Measurements from ENCODE around the gene PARD3. TPM values are rescaled to one million over a fixed set of nuclear protein-coding genes. Genes with fewer than 3 reads are reported as not detected.

Gene PARD3
- total RNA-seq, 2 donors from 2014 or later: 41.7 to 48.8 TPM

- TF ChIP-seq CTCF (IDR thresholded peaks at IDR 0.05): no peak
Observed at GRCh38 chr10:34228066-34228465, 587.0 kb downstream of the PARD3 start.

GRCh38 chr10:34224639-34225038 is 590.5 kb downstream of the PARD3 start:
- no peaks in the 10 kb centered on the region for H3K9me3 ChIP-seq
- intact Hi-C loops (cut with DNase I): no loop called here
- no peak overlapping the region for H3K9ac ChIP-seq (ENCODE audit: low read depth in 2 of 2, low read length in 2 of 2)
- no peak for TF ChIP-seq CTCF (IDR thresholded peaks at IDR 0.05)
- no peak overlapping the region for H3K4me3 ChIP-seq
- H3K36me3 ChIP-seq: no peaks in the 10 kb centered on the region
- H3K27me3 ChIP-seq: no peaks in the 10 kb centered on the region
- DNase-seq: no peak
- no peaks in the 10 kb centered on the region for H3K4me1 ChIP-seq
- H3K27ac ChIP-seq: no peak overlapping the region

More at GRCh38 chr10:34228066-34228465, 587.0 kb downstream of the PARD3 start:
- Histone ChIP-seq H3K4me1 (no peaks in the 10 kb centered on the region), H3K4me3 (no peak overlapping the region), H3K27me3 (no peaks in the 10 kb centered on the region), H3K36me3 (no peaks in the 10 kb centered on the region), H3K9ac (ENCODE audit: low read depth in 2 of 2, low read length in 2 of 2) (no peak overlapping the region), H3K27ac (no peak overlapping the region), H3K9me3 (no peaks in the 10 kb centered on the region)
- DNase-seq: no peak
- intact Hi-C loops (cut with DNase I): no loop called here

- H3K36me3 ChIP-seq: no peaks in the 10 kb centered on the region
- H3K4me1 ChIP-seq: no peaks in the 10 kb centered on the region
- no peak for DNase-seq
- H3K27me3 ChIP-seq: no peaks in the 10 kb centered on the region
- no peak overlapping the region for H3K4me3 ChIP-seq
- intact Hi-C loops (cut with DNase I): no loop called here
- no peak overlapping the region for H3K27ac ChIP-seq
- no peak for TF ChIP-seq CTCF (IDR thresholded peaks at IDR 0.05)
- no peaks in the 10 kb centered on the region for H3K9me3 ChIP-seq
- H3K9ac ChIP-seq (ENCODE audit: low read depth in 2 of 2, low read length in 2 of 2): no peak overlapping the region
Observed at GRCh38 chr10:34223658-34224057, 591.4 kb downstream of the PARD3 start.

- H3K4me1 ChIP-seq: no peaks in the 10 kb centered on the region
- H3K9me3 ChIP-seq: no peaks in the 10 kb centered on the region
- no peaks in the 10 kb centered on the region for H3K36me3 ChIP-seq
- no peak for DNase-seq
- TF ChIP-seq CTCF (IDR thresholded peaks at IDR 0.05): no peak
- intact Hi-C loops (cut with DNase I): no loop called here
- no peak overlapping the region for H3K9ac ChIP-seq (ENCODE audit: low read depth in 2 of 2, low read length in 2 of 2)
- H3K27me3 ChIP-seq: no peaks in the 10 kb centered on the region
- H3K27ac ChIP-seq: no peak overlapping the region
- H3K4me3 ChIP-seq: no peak overlapping the region
Observed at GRCh38 chr10:34222359-34222758, 592.7 kb downstream of the PARD3 start.

GRCh38 chr10:34219753-34220548 is 595.1 kb downstream of the PARD3 start:
- intact Hi-C loops (cut with DNase I): no loop called here
- Histone ChIP-seq H3K4me1 (no peaks in the 10 kb centered on the region), H3K36me3 (no peaks in the 10 kb centered on the region), H3K9me3 (no peaks in the 10 kb centered on the region), H3K4me3 (no peak overlapping the region), H3K27ac (no peak overlapping the region), H3K27me3 (no peaks in the 10 kb centered on the region), H3K9ac (ENCODE audit: low read depth in 2 of 2, low read length in 2 of 2) (no peak overlapping the region)
- no peak for TF ChIP-seq CTCF (IDR thresholded peaks at IDR 0.05)
- no peak for DNase-seq

All from colonic mucosa (tissue), 4 donors.